GM12874 (cell line): ENCODE data around the gene AGBL4.

Experiments
- TF ChIP-seq, protein P1 (sequence below): IDR thresholded peaks from 2 replicates; pipeline ENCODE4 v1.5.1; 2011; ENCODE audit warnings: low read depth, mild to moderate bottlenecking, control low read depth, low read length, moderate library complexity; ENCODE audit not compliant: insufficient read depth

The AGBL4 gene

GRCh38 chr1:48947761-48948537 lies 1075.8 kb downstream of the AGBL4 start:
- TF ChIP-seq, protein P1, sequence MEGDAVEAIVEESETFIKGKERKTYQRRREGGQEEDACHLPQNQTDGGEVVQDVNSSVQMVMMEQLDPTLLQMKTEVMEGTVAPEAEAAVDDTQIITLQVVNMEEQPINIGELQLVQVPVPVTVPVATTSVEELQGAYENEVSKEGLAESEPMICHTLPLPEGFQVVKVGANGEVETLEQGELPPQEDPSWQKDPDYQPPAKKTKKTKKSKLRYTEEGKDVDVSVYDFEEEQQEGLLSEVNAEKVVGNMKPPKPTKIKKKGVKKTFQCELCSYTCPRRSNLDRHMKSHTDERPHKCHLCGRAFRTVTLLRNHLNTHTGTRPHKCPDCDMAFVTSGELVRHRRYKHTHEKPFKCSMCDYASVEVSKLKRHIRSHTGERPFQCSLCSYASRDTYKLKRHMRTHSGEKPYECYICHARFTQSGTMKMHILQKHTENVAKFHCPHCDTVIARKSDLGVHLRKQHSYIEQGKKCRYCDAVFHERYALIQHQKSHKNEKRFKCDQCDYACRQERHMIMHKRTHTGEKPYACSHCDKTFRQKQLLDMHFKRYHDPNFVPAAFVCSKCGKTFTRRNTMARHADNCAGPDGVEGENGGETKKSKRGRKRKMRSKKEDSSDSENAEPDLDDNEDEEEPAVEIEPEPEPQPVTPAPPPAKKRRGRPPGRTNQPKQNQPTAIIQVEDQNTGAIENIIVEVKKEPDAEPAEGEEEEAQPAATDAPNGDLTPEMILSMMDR, result no peak

DNA sequence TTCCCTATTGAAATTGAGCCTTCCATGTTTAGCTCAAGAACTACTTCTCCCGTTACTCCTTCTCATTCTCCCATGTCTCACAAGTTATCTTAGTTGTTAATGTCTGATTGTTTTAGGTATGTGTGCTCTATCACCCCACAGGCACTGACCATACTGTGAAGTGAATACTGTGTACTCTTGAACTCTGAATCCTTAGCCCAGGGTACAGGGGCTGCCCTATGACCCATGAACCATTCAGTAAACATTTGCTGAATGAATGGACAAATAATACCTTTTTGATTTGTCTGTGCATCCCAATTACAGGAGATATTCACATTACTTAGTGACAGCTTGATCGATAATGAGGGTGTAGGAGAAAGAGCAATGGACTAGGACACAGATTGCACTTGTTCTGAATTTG lies 1077.7 kb downstream of the AGBL4 start:
- TF ChIP-seq, protein P1, result no peak

DNA sequence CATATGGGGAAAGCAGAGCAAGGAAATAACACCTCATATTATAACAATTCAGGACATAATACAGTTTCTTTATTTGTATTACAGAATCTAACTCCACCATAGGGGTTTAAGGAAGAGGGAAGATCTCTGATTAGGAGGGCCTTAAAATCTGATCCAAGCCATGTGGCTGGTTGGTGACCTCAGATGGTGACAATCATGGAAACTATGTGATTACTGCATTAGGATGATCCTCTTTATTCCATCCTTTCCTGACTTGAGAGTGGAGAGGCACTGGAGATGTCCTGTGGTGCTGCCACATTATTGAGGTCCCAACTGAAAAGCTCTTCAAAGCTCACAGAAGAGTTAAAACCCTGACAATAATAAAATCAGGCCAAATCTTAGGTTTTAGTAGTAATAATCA lies 1078.9 kb downstream of the AGBL4 start:
- TF ChIP-seq, protein P1, result no peak

DNA sequence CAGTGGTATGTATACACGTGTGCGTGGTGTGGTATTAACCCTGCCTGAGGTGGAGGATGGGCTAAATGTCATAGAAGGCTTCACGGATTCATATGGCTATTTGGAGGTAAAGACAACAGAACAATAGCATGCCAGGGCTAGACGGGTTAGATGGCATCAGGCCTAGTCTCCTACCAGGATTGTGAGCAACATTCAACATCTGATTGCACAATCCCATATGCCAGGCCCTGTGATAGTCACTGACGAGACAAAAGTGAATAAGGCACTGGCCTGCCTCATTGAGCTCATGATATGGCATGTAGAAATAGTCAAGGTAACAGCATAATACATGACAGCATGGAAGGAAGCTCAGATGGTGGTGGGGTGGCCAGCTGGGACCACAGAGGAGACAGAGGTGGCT lies 1079.9 kb downstream of the AGBL4 start:
- TF ChIP-seq, protein P1, result no peak

GRCh38 chr1:48943393-48943792 lies 1080.4 kb downstream of the AGBL4 start:
- TF ChIP-seq, protein P1, result no peak

DNA sequence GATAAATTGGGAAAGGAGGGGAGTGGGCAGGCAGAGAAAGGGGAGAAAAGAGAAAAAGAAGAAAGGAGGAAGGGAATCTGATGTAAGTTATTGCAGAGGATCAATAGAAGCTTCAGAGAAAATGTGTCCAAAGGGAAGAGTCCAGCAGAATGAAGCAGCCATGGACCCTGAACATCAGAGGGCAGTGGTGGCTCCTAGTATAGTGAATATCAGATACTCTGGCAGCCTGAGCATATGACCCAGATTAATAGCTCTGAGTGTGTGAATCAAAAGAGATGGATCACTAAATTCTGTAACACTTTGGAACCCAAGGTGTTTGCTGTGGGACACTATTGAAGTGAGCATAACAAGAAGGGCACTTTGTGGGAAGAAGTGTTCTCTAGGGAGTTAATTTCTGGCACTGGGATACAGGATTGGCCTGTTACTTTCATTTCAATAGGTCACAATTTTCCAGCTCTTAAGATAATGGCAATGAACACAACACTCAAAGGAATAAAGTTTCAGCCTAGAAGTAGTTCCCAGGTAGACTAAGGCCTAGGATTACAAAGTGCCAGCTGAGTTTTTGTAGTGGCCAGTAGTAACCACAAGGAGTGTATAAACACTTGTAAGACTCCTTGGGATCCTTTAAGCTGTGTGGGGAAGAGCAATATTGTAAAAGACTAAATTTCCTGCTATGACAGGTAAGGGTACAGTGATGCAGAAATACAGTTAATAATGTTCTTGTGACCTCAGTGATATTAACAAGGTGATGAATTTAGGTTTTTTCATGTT lies 1082.6 kb downstream of the AGBL4 start:
- TF ChIP-seq, protein P1, result no peak

DNA sequence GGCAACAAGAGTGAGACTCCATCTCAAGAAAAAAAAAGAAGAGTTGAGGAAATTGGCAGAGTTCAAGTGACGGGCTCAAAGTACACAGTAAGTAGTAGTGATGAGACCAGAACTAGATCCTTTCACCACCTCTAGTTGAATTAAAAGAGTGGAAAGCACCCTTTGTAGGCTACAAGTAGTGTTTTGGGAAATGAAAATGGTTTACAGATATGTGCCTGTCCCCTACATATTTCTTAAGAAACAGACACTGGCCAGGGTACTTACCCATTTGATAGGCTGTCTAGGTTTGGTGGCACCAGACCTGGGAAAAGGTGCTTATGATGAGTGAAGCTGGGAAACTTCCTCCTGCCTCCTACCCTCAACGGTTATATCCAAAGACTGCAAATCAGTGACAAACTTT lies 1083.4 kb downstream of the AGBL4 start:
- TF ChIP-seq, protein P1, result no peak
